NK-92 treated with Interleukin-12 subunit alpha and Interleukin-12 subunit beta, amount 100 ng/mL, for 24 hours (cell line): ENCODE measurements around the gene SLC29A4.

Experiments used
- DNase-seq: peaks from one replicate; lab custom pipeline; 2025; lab: John Stamatoyannopoulos, UW

Gene SLC29A4

DNA sequence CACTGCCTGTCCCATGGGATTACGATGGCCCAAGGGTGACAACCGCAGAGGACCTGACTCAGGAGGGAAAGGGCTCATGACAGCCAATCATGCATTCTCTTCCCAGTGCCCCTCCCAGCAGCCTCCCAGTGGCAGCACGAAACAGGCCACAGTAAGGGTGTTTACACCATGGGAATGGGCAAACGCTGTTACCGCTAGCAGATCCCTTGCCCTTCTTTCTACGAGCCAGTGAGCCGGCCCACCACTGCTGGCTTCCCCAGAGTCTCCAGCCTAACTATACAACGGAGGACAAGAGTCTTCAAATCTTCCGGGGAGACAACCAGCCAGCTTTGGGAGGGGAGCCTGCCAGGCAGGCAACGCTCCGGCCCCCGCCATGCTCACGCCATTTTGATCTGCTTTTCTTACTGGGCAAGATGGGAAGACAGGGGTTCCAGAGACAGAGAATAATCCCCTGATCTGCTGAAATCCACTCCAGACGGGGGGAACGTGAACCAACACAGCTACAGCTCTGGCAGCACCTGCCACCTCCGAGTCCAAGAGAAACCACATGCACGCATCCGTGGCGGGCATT lies 69.8 kb downstream of the SLC29A4 start:
- DNase-seq, result no peak

DNA sequence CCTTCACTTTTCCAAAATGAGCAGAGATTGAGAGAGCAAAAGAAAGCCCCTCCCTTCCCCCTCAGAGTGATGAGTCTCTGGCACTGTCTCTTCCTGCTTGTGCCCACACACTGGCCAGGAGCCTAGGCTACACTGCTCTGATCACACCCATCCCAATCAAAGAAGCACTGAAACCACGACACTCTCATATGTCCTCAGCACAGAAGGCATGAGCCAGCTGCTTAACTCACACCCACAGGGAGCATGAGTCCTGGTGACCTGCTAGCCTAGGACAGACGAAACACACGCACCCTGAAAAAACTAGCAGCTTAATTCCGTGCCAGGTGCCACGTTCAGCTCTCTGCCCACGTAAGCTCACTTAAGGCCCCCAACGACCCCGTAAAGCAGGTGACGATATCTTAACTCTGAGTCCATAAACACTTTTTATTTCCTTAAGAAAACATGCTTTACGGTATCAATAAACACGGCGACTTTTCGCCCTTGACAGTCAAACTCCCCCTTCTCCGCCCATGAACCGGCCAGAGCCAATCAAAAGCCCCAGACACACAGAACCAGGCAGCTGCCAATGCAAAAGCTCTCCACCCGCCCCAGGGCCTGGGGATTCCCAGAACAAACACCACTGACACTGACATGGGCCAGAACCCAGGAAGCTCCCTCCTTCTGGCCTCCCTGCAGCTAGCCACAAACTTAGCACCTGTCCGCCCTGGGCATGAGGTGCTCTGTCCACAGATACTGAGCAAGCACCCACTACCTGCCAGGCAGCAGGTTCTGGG lies 71.9 kb downstream of the SLC29A4 start:
- no peak for DNase-seq
